Measurements from ENCODE around the gene WDR35. TPM values are rescaled to one million over a fixed set of nuclear protein-coding genes. Genes with fewer than 3 reads are reported as not detected.

The WDR35 gene
- total RNA-seq, 1 donor from 2014 or later: 13.6 TPM

DNA sequence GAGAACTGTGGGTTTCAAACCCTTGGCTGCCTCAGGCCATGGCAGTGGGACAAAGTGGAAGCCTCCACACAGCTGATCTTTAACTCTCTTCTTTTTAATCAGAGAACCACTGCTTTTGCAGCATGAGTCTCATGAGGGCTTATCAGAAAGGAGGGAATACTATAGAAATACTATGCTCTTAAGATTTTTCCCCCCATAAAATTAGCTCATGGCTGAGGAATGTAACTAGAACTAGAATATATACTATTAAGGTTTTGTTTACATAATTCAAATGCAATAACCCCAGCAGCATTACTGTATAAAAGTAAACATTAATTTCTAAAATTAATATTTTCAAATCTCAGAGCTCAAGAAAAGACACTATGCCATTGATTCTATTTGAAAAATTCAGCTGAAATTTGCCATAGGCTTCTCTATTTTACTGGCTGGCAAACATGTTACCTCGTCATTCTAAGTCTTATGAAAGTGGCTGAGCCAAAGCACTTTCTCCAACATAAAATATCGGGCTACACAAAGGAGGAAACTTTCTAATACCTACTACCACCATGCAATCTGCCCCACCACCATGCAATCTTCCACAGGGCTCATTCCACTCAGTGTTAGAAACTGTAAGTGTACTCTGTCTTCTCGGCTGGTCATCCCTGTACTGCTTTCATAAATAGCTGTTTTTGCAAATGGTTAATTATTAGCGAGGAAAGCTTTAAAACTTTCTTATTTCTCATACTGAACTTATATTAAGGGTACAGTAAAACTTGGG lies 42.5 kb downstream of the WDR35 start:
- Histone ChIP-seq H3K27me3 (ENCODE audit: control insufficient read depth, insufficient read depth, low read length) (no peaks in the 10 kb centered on the region), H3K36me3 (ENCODE audit: control insufficient read depth, insufficient read depth, low read length) (no peaks in the 10 kb centered on the region), H3K4me3 (ENCODE audit: low read depth, low read length) (no peak overlapping the region)
- DNase-seq (ENCODE audit: low read depth): no peak
- TF ChIP-seq, protein P1, sequence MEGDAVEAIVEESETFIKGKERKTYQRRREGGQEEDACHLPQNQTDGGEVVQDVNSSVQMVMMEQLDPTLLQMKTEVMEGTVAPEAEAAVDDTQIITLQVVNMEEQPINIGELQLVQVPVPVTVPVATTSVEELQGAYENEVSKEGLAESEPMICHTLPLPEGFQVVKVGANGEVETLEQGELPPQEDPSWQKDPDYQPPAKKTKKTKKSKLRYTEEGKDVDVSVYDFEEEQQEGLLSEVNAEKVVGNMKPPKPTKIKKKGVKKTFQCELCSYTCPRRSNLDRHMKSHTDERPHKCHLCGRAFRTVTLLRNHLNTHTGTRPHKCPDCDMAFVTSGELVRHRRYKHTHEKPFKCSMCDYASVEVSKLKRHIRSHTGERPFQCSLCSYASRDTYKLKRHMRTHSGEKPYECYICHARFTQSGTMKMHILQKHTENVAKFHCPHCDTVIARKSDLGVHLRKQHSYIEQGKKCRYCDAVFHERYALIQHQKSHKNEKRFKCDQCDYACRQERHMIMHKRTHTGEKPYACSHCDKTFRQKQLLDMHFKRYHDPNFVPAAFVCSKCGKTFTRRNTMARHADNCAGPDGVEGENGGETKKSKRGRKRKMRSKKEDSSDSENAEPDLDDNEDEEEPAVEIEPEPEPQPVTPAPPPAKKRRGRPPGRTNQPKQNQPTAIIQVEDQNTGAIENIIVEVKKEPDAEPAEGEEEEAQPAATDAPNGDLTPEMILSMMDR (IDR thresholded peaks at IDR 0.05; ENCODE audit: insufficient read depth, low read length, poor library complexity, severe bottlenecking): no peak

DNA sequence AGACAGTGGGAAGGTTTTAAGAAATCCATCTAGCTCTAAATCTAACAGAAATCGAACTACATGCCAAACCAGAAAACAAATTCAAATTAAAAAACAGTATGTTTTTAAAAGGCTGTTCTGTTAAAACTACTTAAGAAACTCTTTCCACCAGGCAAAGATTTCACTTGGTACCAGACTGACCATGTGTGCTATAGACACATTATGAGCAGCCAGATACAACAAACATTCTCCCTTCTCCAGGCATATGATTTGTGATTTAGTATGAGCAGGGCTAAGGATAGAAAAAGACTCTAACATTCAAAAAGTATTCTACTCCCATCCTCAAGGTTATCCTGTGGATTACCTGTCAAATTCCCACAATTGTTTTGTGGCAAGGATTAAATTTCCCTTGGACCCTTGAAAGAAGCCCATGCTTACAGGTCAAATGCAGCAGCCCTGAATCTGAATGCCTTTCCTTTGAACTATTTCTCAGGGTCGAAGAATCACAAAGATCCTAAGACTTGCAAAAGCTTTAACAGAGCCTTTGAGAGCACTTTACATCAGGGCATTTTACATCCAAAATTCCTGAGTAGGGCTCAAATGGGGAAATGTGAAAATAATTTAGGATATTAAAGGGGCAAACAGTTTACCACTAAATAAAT lies 45.6 kb downstream of the WDR35 start:
- Histone ChIP-seq H3K4me3 (ENCODE audit: low read depth, low read length) (no peak overlapping the region), H3K36me3 (ENCODE audit: control insufficient read depth, insufficient read depth, low read length) (no peaks in the 10 kb centered on the region), H3K27me3 (ENCODE audit: control insufficient read depth, insufficient read depth, low read length) (no peaks in the 10 kb centered on the region)
- TF ChIP-seq, protein P1 (IDR thresholded peaks at IDR 0.05; ENCODE audit: insufficient read depth, low read length, poor library complexity, severe bottlenecking): no peak
- DNase-seq (ENCODE audit: low read depth): no peak

DNA sequence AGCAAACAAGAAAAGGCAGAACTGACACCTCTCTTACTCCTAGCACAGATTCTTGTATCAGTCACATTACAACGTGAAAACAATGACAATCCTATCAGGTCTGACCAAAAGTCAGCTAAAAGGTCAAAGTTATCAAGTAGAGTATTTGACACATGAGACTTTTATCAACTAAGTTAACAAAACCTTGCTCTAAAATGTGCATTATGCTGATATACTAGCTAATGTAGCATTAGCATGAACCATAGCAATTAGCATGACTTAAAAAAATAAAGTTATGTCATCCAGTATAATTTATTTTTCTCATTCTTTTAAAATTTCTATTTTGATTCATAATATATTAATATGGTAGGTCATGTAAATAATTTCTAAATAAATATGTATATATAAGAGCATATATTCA lies 46.7 kb downstream of the WDR35 start:
- H3K36me3 ChIP-seq (ENCODE audit: control insufficient read depth, insufficient read depth, low read length): no peaks in the 10 kb centered on the region
- TF ChIP-seq, protein P1 (IDR thresholded peaks at IDR 0.05; ENCODE audit: insufficient read depth, low read length, poor library complexity, severe bottlenecking): no peak
- no peak overlapping the region for H3K4me3 ChIP-seq (ENCODE audit: low read depth, low read length)
- no peak for DNase-seq (ENCODE audit: low read depth)
- no peaks in the 10 kb centered on the region for H3K27me3 ChIP-seq (ENCODE audit: control insufficient read depth, insufficient read depth, low read length)

DNA sequence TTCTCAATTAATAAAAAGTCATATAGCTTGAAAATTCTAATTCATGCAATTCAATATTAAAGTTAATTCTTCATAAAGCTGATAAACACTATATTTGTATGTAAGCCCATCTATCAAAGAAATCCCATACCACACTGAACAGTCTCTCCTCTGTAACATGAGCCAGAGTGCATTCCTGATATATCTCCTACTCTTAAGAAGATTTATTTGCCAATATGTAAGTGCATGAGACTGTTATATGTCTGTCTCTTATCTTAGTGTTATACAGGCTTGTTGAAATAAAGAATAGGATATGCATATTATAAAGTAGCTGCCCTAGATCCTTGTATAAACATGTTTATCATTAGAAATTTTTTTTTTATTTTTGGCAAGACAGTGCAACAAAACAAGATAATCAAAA lies 47.7 kb downstream of the WDR35 start:
- H3K27me3 ChIP-seq (ENCODE audit: control insufficient read depth, insufficient read depth, low read length): no peaks in the 10 kb centered on the region
- no peak overlapping the region for H3K4me3 ChIP-seq (ENCODE audit: low read depth, low read length)
- TF ChIP-seq, protein P1 (IDR thresholded peaks at IDR 0.05; ENCODE audit: insufficient read depth, low read length, poor library complexity, severe bottlenecking): no peak
- no peaks in the 10 kb centered on the region for H3K36me3 ChIP-seq (ENCODE audit: control insufficient read depth, insufficient read depth, low read length)
- DNase-seq (ENCODE audit: low read depth): no peak

DNA sequence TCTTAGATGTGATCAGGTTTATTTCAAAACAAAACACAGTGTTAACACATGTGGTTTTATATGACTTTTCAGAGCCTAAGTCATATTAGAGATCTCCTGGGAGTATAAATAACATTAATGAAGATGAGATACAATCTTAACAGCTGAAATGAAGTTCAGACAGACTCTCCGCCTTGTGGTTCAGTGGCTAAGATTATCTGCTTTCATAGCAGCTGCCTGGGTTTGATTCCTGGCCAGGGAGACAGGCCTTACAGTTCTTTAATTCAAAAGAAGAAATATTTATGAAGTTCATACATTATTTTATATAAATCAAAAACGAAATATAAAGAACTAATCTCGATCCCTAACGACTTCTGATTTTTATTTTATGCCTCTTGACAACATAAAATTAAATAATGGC lies 52.9 kb downstream of the WDR35 start:
- TF ChIP-seq, protein P1 (IDR thresholded peaks at IDR 0.05; ENCODE audit: insufficient read depth, low read length, poor library complexity, severe bottlenecking): no peak
- no peaks in the 10 kb centered on the region for H3K36me3 ChIP-seq (ENCODE audit: control insufficient read depth, insufficient read depth, low read length)
- no peaks in the 10 kb centered on the region for H3K27me3 ChIP-seq (ENCODE audit: control insufficient read depth, insufficient read depth, low read length)
- no peak overlapping the region for H3K4me3 ChIP-seq (ENCODE audit: low read depth, low read length)
- DNase-seq (ENCODE audit: low read depth): no peak

Measured in kidney epithelial cell (primary cell).